Liver (tissue), 3 donors: ENCODE results near the gene PITPNC1.
A peak's percentile ranks its signal among the peaks of the same experiment; 100 is the strongest.

Source experiments
- SP1 ChIP-seq: IDR thresholded peaks from 2 replicates; pipeline ENCODE4 v1.6.1; 2018; ENCODE audit warnings: antibody characterized with exemption, mild to moderate bottlenecking
- TF ChIP-seq, protein P1 (sequence below): IDR thresholded peaks from 2 replicates; pipeline ENCODE4 v1.6.1; 2016; ENCODE audit warnings: antibody characterized with exemption
- TF ChIP-seq, protein P2 (sequence below): fragments of 150-350 bp; IDR thresholded peaks from 2 replicates; pipeline ENCODE4 v1.5.1; 2017; ENCODE audit warnings: improper control_type of control experiment, low read depth, low read length; ENCODE audit not compliant: missing input control
- TF ChIP-seq, protein P3 (sequence below): IDR thresholded peaks from 2 replicates; pipeline ENCODE4 v1.6.1; 2016; ENCODE audit warnings: antibody characterized with exemption
- donor health status: healthy.
- donor health status: healthy.

DNA sequence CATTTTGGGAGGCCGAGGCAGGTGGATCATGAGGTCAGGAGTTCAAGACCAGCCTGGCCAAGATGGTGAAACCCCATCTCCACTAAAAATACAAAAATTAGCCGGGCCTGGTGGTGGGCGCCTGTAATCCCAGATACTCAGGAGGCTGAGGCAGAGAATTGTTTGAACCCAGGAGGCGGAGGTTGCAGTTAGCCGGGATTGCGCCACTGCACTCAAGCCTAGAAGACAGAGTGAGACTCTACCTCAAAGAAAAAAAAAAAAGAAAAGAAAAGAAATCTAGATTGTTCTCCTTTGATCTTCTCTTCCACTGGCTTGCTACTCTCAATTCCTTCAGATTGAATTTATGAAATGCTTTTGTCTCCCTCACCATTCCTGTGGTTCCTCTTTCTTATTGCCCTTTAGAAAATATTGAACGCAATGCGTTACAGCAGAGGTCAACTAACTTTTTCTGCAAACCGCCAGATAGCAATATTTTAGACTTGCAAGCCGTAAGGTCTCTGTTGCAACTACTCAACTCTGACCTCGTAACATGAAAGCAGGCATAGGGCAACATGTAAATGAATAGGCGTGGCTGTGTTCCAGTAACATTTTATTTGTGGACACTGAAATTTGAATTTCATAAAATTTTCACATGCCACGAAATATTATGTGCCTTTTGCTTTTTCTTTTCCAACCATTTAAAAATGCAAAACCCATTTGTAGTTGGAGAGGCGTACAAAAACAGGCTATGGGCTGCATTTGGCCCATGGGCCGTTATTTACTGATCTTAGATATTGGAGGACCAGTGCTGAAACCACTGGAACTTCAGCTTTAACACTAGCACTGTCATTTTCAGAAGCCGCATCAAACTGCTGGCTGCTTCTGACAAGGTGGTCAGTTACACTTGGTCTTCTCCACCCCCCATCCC is 24.8 kb downstream of the PITPNC1 start:
- TF ChIP-seq, protein P1, sequence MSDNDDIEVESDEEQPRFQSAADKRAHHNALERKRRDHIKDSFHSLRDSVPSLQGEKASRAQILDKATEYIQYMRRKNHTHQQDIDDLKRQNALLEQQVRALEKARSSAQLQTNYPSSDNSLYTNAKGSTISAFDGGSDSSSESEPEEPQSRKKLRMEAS = peak; percentile 69
- TF ChIP-seq, protein P2, sequence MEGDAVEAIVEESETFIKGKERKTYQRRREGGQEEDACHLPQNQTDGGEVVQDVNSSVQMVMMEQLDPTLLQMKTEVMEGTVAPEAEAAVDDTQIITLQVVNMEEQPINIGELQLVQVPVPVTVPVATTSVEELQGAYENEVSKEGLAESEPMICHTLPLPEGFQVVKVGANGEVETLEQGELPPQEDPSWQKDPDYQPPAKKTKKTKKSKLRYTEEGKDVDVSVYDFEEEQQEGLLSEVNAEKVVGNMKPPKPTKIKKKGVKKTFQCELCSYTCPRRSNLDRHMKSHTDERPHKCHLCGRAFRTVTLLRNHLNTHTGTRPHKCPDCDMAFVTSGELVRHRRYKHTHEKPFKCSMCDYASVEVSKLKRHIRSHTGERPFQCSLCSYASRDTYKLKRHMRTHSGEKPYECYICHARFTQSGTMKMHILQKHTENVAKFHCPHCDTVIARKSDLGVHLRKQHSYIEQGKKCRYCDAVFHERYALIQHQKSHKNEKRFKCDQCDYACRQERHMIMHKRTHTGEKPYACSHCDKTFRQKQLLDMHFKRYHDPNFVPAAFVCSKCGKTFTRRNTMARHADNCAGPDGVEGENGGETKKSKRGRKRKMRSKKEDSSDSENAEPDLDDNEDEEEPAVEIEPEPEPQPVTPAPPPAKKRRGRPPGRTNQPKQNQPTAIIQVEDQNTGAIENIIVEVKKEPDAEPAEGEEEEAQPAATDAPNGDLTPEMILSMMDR = no peak
- peak; percentile 91 for TF ChIP-seq SP1
- TF ChIP-seq, protein P3, sequence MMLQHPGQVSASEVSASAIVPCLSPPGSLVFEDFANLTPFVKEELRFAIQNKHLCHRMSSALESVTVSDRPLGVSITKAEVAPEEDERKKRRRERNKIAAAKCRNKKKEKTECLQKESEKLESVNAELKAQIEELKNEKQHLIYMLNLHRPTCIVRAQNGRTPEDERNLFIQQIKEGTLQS = no peak
